ENCODE data around the gene CD99L2. TPM values are rescaled to one million over a fixed set of nuclear protein-coding genes. Genes with fewer than 3 reads are reported as not detected.

The CD99L2 gene
- polyA plus RNA-seq, 3 donors = 13.1 to 18.4 (median 16.7) TPM

- WGBS (ENCODE audit: insufficient coverage) = 91% methylated on average over 8 of the region's 13 CpGs
These were observed 132.0 kb downstream of the CD99L2 start for GRCh38 chrX:150766351-150767044.

GRCh38 chrX:150765782-150766350 lies 132.6 kb downstream of the CD99L2 start:
- H3K4me1 Mint-ChIP-seq = peaks cover 32% of the 10 kb centered on the region
- no peak overlapping the region for H3K9ac ChIP-seq (ENCODE audit: insufficient read depth, low read length, poor library complexity, severe bottlenecking)
- peaks cover 5 to 32% of the 10 kb centered on the region in 2 donors for H3K36me3 ChIP-seq (replicated peaks in 1 of 2; ENCODE audit: control insufficient read depth in 1 of 2, insufficient read depth in 2 of 2, low read length in 2 of 2)
- no peaks in the 10 kb centered on the region for H3K27me3 ChIP-seq (ENCODE audit: control insufficient read depth in 2 of 2, insufficient read depth in 2 of 2, low read length in 2 of 2)
- H3K4me1 ChIP-seq (ENCODE audit: control insufficient read depth in 1 of 2, insufficient read depth in 2 of 2, low read length in 2 of 2) = peaks cover 19 to 30% of the 10 kb centered on the region in 2 donors
- no peak overlapping the region for H3K4me3 ChIP-seq (replicated peaks in 1 of 3; ENCODE audit: low read depth in 2 of 3, low read length in 3 of 3)
- WGBS (ENCODE audit: insufficient coverage) = 98% methylated on average over 8 of the region's 19 CpGs
- no peak overlapping the region for H3K27ac Mint-ChIP-seq
- H3K4me2 ChIP-seq (replicated peaks; ENCODE audit: extremely low read depth, low read length, poor library complexity, severe bottlenecking) = no peak overlapping the region
- H3K9me3 Mint-ChIP-seq = peaks cover 0 to 1% (median 0%) of the 10 kb centered on the region in 7 donors
- H3K4me3 Mint-ChIP-seq = no peak overlapping the region
- DNase-seq = no peak
- H3K36me3 Mint-ChIP-seq = peaks cover 12 to 32% of the 10 kb centered on the region in 2 donors
- no peak for TF ChIP-seq CTCF (IDR thresholded peaks at IDR 0.05)
- H2AFZ ChIP-seq (ENCODE audit: insufficient read depth, low read depth, low read length, poor library complexity, severe bottlenecking) = no peak overlapping the region
- H3K27me3 Mint-ChIP-seq (ENCODE audit: low read depth in 3 of 3) = no peaks in the 10 kb centered on the region
- H4K20me1 ChIP-seq (ENCODE audit: insufficient read depth, low read length) = no peaks in the 10 kb centered on the region
- H3K27ac ChIP-seq (ENCODE audit: low read depth in 1 of 2, low read length in 2 of 2) = peak overlapping the region in 1 of 2 donors; percentile 67
- intact Hi-C loops (cut with micrococcal nuclease) = no loop called here
- H3K9me3 ChIP-seq (replicated peaks in 1 of 2; ENCODE audit: control insufficient read depth in 1 of 2, insufficient read depth in 1 of 2, low read length in 2 of 2) = no peaks in the 10 kb centered on the region
- no peaks in the 10 kb centered on the region for H3K79me2 ChIP-seq (ENCODE audit: insufficient read depth, low read length)

More at GRCh38 chrX:150766351-150767044, 132.0 kb downstream of the CD99L2 start:
- Mint-ChIP-seq H3K4me1 (peaks cover 33% of the 10 kb centered on the region), H3K27ac (peak overlapping the region in 5 of 7 donors; percentile 37 to 89 (median 76)), H3K27me3 (ENCODE audit: low read depth in 3 of 3) (no peaks in the 10 kb centered on the region), H3K4me3 (no peak overlapping the region), H3K36me3 (peaks cover 12 to 32% of the 10 kb centered on the region in 2 donors), H3K9me3 (peaks cover 0 to 1% (median 0%) of the 10 kb centered on the region in 7 donors)
- peaks cover 5 to 32% of the 10 kb centered on the region in 2 donors for H3K36me3 ChIP-seq (replicated peaks in 1 of 2; ENCODE audit: control insufficient read depth in 1 of 2, insufficient read depth in 2 of 2, low read length in 2 of 2)
- H3K4me3 ChIP-seq (replicated peaks in 1 of 3; ENCODE audit: low read depth in 2 of 3, low read length in 3 of 3) = no peak overlapping the region
- H3K4me2 ChIP-seq (replicated peaks; ENCODE audit: extremely low read depth, low read length, poor library complexity, severe bottlenecking) = no peak overlapping the region
- peaks cover 19 to 30% of the 10 kb centered on the region in 2 donors for H3K4me1 ChIP-seq (ENCODE audit: control insufficient read depth in 1 of 2, insufficient read depth in 2 of 2, low read length in 2 of 2)
- intact Hi-C loops (cut with micrococcal nuclease) = no loop called here
- H3K9ac ChIP-seq (ENCODE audit: insufficient read depth, low read length, poor library complexity, severe bottlenecking) = no peak overlapping the region
- no peaks in the 10 kb centered on the region for H3K79me2 ChIP-seq (ENCODE audit: insufficient read depth, low read length)
- no peak for TF ChIP-seq CTCF (IDR thresholded peaks at IDR 0.05)
- no peaks in the 10 kb centered on the region for H3K27me3 ChIP-seq (ENCODE audit: control insufficient read depth in 2 of 2, insufficient read depth in 2 of 2, low read length in 2 of 2)
- no peaks in the 10 kb centered on the region for H4K20me1 ChIP-seq (ENCODE audit: insufficient read depth, low read length)
- H2AFZ ChIP-seq (ENCODE audit: insufficient read depth, low read depth, low read length, poor library complexity, severe bottlenecking) = no peak overlapping the region
- peak overlapping the region in 1 of 2 donors; percentile 67 for H3K27ac ChIP-seq (ENCODE audit: low read depth in 1 of 2, low read length in 2 of 2)
- H3K9me3 ChIP-seq (replicated peaks in 1 of 2; ENCODE audit: control insufficient read depth in 1 of 2, insufficient read depth in 1 of 2, low read length in 2 of 2) = no peaks in the 10 kb centered on the region
- no peak for DNase-seq
